Endothelial cell of umbilical vein (primary cell): Measurements from ENCODE around the gene HSD17B4.
"Not testable (repeated sequence)": the region's sequence is repeated elsewhere in the genome, so short reads cannot be mapped to it uniquely, and the experiment has no call there.

Source experiments
- CTCF ChIP-seq, 2 donors: IDR thresholded peaks; 1 replicate in 1 of 2; 2 replicates in 1 of 2; pipeline ENCODE4 v1.5.1; 2011; ENCODE audit warnings: low read length in 2 of 2, mild to moderate bottlenecking in 2 of 2, moderate library complexity in 2 of 2, control low read depth in 1 of 2, inconsistent platforms in 1 of 2, low read depth in 1 of 2; ENCODE audit not compliant: insufficient read depth in 1 of 2; ENCODE audit errors: extremely low read depth in 1 of 2
- EZH2 ChIP-seq: IDR thresholded peaks from 2 replicates; pipeline ENCODE4 v1.6.1; 2012; ENCODE audit warnings: borderline replicate concordance, low read depth, mild to moderate bottlenecking, moderate library complexity, low read length, inconsistent platforms; ENCODE audit not compliant: severe bottlenecking
- MYC ChIP-seq: IDR thresholded peaks from one replicate; pipeline ENCODE4 v1.6.1; 2011; ENCODE audit warnings: mild to moderate bottlenecking, low read depth, low read length
- POLR2A ChIP-seq: IDR thresholded peaks from 2 replicates; pipeline ENCODE4 v1.6.1; 2012; ENCODE audit warnings: low read depth, mild to moderate bottlenecking, control low read depth, low read length
- POLR2AphosphoS5 ChIP-seq: IDR thresholded peaks from 2 replicates; pipeline ENCODE4 v1.6.1; 2012; ENCODE audit warnings: low read depth, mild to moderate bottlenecking, control low read depth, low read length, moderate library complexity; ENCODE audit not compliant: insufficient read depth

GRCh38 chr5:119517115-119517514 is 64.8 kb downstream of the HSD17B4 start:
- not testable (repeated sequence) for TF ChIP-seq MYC; POLR2A; EZH2; CTCF (IDR thresholded peaks at IDR 0.05; ENCODE audit: extremely low read depth in 1 of 2, insufficient read depth in 1 of 2, low read depth in 1 of 2, low read length in 2 of 2); POLR2AphosphoS5
